T47D (cell line): ENCODE measurements around the gene PLXNA2.

Experiments
- DNase-seq, 2 experiments: peaks; one replicate each; pipeline versions ENCODE4 v3.0.0 to v3.0.0-alpha.2; 2011 to 2012; ENCODE audit warnings: low read depth in 1 of 2, low spot score in 1 of 2
- JUND ChIP-seq: IDR thresholded peaks from 2 replicates; pipeline ENCODE4 v1.6.1; 2012; ENCODE audit warnings: low read depth
- in situ Hi-C: cut with HindIII; loops from 2 replicates; pipeline ENCODE4 v1.10.0; 2016; ENCODE audit warnings: low sequenced_read_pairs, low pct_unique_long_range_greater_than_20kb

PLXNA2 gene

GRCh38 chr1:208088319-208088718 is 155.9 kb downstream of the PLXNA2 start:
- no peak for DNase-seq
- in situ Hi-C loops = no loop called here
- TF ChIP-seq JUND = no peak

GRCh38 chr1:208085655-208086515 is 158.3 kb downstream of the PLXNA2 start:
- DNase-seq = no peak
- no peak for TF ChIP-seq JUND
- in situ Hi-C loops = no loop called here

DNA sequence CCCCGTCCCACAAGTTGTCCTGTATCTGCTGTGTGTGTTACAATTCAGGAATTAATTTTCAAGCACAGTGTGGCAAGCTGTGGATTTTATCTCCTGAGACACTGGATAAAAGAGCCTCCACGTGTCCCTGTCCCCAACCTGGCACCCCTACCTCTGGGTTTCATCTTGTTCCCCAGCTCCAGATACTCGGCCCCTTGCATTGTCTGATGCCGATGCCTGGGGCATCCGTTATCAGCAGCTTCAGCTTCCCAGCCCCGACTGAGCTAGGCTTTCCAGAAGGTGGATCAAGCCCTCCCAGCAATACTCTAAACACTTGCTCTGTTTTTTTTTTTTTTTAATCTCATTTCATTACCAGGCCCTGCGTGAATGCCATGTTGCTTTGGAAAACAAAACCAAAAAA is 159.4 kb downstream of the PLXNA2 start:
- in situ Hi-C loops = no loop called here
- DNase-seq = no peak
- TF ChIP-seq JUND = no peak

DNA sequence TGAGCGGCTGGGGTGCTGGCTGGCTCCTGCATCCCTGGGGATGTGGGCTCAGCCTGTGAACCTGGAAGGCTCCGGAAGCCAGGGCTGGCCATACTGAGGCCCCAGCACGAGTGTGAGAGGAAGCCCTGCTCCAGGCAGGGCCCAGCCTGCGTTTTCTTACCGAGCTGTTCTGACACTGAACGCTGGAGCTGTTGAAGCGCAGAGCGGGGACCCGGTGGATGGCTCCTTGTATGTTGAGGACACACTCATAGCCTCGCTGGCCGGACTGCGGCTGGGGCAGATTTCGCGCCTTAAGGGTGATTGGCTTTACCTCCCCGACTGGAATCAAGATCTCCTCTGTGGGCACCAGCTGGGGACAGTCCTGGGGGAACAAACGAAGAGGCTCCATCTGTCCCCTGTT is 160.0 kb downstream of the PLXNA2 start:
- in situ Hi-C loops = no loop called here
- no peak for TF ChIP-seq JUND
- no peak for DNase-seq

DNA sequence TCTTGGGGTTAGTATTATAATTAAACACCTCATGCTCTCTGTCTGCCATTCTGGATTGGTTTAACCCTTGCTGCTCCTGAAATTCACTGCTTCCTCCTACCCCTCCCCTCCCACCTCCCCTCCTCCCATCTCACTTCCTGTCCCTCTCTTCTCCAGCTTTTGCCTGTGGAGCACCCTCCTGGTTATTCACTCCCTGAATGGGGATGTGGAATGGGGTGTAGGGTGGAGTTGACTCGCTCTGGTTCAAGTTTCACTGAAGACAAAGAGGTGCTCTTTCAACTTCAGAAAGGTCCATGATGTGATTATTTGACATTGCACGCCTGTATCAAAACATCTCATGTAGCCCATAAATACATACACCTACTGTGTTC is 160.5 kb downstream of the PLXNA2 start:
- DNase-seq = no peak
- no peak for TF ChIP-seq JUND
- in situ Hi-C loops = no loop called here

DNA sequence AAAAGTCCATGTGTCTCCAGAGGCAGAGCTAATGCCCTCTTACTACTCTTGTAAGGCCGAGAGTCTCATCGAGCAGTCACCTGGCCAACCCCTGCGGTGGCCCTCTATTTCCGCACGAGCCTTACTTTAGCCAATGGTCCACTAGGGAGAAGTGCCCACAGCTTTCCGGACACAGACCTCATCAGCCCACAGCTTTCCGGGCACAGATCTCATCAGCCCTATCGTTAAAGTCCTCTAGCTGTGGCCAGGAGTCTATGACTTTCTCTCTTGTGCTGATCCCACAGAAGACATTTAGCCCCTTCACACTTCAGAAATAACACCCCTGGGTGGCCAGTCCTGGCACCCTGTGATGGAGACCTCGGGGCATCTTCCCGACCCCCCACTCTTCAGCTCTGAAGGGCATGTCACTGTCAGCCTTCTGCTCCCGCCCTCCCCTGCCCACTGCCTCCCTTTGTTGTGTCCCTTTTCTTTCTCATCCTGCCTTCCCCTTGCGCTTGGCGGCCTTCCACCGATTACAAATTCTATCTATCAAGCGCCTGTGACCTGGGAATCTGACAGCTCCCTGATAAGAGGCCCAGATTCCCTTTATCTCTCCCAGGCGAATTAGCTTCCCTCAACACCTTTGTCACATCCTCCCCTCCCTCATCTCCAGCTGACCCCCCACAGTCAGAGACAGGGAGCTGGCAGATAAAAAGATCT is 161.0 kb downstream of the PLXNA2 start:
- DNase-seq = no peak
- in situ Hi-C loops = no loop called here
- TF ChIP-seq JUND = no peak

GRCh38 chr1:208081972-208082371 is 162.2 kb downstream of the PLXNA2 start:
- no peak for TF ChIP-seq JUND
- in situ Hi-C loops = no loop called here
- no peak for DNase-seq

GRCh38 chr1:208080396-208081286 is 163.5 kb downstream of the PLXNA2 start:
- in situ Hi-C loops = no loop called here
- TF ChIP-seq JUND = no peak
- DNase-seq = no peak

DNA sequence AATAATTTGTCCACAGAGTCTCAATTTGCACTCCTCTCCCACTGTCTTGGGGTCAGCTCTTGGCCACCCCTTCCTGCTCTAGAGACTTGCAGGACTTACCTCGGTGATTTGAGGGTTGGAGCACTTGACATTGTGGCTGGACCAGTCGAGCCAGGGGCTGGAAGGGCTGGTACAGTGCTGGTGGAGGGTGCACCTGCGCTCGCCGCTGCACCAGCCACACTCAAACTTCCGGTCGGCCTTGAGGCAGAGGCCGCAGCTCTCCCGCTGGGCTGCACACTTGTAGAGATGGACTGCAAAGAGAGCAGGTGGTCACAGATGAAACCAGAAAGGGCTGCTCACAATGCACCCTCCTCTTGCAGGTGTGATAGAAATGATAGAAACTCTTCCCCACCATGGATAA is 165.0 kb downstream of the PLXNA2 start:
- in situ Hi-C loops = no loop called here
- no peak for TF ChIP-seq JUND
- no peak for DNase-seq

DNA sequence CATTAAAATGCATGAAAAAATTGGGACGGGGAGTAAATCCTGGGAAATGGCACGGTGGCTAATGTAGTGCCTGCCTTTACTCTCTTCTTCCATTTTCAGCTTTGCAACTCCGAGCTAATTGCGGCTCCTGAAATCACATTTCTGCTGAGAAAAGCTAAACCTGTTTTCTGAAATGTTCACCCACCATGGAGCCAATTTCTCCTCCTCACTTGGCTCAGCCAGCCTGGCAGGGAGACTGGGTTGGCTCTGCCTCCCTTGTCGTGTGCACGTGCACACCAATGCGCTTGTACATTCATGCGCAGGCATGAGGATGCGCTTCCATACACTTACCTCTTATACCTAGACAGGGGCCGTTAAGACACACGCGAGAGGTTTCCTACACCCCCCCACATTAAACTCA is 165.4 kb downstream of the PLXNA2 start:
- in situ Hi-C loops = no loop called here
- no peak for DNase-seq

DNA sequence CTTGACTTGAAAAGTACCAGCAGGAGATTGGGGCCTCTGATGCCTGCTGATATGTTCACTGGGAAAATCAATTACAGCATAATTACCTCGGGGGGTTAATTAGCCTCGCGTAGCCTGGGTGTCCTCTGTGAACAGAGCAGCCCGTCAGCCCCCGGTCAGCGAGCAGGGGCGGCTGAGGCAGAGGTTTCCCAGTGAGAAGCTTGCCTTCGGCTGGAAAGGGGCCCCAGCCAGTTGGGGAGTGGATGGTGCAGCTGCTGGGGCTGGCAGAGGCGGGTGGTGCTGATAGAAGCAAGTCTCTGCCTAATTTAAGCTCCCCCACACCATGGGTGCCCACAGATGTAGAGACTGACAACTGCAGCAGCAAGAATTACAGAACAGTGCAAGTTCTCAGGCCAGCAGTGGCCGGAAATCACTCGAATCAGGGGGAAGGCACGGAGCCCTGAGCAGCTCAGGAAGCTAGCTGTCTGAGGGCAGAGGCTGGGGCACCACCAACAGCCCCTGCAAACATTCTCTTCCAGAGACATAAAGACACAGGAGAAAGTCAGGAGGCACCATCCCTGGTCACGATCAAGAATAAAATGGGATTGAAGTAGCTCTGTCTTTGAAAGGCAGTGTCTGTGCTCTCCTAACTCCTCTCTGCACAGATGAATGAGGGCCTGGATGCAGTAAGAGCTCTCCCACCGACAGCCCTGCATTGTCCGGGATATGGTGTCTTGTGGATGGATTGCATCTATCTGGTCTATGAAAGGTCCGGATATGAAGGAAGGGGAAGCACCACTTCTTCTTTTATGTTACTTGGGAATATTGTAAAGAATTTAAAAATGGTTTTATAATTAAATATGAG is 166.7 kb downstream of the PLXNA2 start:
- in situ Hi-C loops = no loop called here
- no peak for TF ChIP-seq JUND
- no peak for DNase-seq

More for the DNA sequence above, 165.4 kb downstream of the PLXNA2 start:
- TF ChIP-seq JUND = no peak

DNA sequence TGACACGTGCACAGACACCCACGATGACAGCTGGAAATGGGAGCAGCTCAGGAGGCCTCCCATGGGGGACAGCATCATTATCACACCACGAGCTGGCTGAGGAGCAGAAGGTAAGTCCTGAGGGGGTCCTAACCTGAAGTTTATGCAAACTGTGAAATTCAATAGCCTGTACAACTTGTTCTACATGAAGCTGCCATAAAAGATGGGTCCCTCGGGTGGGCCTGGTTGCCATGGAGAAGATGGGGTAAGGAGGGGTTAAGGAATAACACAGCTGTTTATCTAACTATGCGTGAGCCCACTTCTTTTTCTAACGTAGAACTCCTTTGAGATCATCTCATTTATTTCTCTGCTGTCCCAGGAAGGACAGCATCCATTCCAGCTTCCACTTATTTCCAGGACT is 169.8 kb downstream of the PLXNA2 start:
- in situ Hi-C loops = no loop called here
- TF ChIP-seq JUND = no peak
- no peak for DNase-seq
